Cerebellar cortex (tissue), 1 donor: ENCODE measurements around the gene SELP.

Source experiments
- DNase-seq: peaks from one replicate; pipeline ENCODE4 v3.0.0-alpha.2; 2015; ENCODE audit warnings: low spot score

Gene SELP

DNA sequence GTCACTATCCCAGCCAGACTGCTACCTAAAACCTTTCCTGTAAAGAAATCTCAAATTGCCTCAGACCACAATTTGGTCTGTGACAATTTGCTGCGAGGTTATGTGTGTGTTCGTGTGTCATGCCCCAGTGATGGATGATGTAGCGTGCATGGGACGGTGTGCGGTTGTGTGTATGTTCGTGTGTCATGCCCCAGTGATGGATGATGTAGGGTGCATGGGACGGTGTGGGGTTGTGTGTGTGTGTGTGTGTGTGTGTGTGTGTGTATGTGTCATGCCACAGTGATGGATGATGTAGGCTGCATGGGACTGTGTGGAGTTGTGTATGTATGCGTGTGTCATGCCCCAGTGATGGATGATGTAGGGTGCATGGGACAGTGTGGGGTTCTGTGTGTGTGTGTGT, 9.4 kb downstream of the SELP start:
- DNase-seq = no peak

DNA sequence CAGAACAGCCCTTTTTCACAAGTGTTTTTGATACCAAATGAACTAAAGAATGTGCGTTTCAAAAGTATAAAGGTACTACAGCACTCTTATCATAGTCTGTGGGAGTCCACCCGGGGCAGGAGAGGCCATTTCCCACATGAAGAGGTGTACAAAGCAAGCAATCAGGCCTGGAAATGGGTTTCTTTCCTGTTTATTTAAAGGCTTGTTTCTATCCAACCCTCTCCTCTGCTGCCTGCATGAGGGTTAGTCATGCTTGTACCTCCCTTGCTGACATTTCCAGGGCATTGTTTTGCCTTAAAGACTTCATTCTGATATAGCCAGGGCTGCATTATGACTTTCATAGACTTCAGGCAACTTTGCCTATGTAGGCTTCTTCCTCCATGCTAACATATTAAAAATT, 11.6 kb downstream of the SELP start:
- no peak for DNase-seq

DNA sequence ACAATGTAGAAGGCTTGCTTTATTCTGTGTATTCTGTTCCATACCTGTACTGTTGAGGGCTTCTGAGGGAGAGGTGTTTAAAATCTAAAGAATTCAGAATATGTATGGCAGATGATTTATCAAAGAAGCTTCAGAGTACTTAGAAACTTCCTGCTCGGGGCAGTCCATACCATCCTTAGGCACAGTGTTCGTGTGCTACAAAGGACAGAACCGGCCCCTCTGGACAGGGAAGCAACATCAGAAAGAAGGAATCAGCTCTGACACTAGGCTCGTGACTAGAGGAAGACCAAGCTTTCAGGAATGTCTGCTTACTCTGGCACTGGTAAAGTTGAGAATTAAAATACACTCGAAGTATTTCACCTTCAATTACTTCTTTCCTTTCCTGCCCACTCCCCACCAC, 14.1 kb downstream of the SELP start:
- no peak for DNase-seq

DNA sequence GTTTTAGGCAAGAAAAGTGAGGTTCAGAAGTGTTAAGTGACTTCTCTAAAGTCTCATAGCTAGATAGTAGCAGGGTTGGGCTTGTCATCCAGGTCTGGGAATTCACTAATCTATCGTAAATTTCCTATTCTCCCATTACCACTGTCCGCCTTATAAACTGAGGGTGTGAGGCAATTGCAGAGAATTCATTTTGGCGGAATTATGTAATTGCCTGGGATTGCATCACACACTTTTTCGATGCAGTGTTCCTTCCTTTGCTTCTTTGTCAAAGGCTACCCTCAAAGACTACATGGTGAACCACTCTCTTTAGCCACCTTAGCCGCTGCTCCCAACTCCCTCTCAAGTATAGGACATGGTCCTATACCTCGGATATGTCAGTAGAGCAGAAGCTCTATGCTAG, 19.1 kb downstream of the SELP start:
- DNase-seq = no peak

DNA sequence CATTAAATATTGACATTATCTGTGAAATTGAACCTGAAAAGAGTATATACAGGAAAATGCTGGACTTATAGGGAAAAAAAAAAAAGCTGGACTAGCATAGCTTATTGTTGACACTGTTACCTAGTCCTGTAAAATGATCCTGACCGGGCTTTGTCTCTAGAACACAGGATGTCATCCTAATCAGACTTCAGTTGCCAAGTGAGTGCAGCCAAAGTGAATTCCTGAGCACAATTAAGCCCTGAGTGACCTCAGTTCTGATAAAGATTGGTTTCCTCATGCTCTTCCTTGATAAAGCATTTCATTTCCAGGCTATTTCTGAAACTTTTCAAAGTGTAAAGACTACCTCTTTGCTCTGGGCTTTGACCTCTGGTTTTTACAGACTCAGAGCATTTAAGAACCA, 19.8 kb downstream of the SELP start:
- no peak for DNase-seq

DNA sequence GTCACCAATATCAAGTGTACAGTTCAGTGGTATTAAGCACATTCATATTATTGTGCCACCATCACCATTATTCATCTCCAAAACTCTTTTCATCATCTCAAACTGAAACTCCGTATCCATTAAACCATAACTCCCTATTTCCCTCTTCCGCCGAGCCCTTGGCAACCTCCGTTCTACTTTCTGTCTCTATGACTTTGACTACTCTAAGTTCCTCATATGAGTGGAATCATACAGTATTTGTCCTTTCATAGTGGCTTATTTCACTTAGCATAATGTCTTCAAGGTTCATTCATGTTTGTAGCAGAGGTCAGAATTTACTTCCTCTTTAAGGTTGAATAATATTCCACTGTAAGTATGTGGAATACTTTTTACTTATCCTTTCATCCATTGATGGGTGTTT, 21.7 kb downstream of the SELP start:
- no peak for DNase-seq

DNA sequence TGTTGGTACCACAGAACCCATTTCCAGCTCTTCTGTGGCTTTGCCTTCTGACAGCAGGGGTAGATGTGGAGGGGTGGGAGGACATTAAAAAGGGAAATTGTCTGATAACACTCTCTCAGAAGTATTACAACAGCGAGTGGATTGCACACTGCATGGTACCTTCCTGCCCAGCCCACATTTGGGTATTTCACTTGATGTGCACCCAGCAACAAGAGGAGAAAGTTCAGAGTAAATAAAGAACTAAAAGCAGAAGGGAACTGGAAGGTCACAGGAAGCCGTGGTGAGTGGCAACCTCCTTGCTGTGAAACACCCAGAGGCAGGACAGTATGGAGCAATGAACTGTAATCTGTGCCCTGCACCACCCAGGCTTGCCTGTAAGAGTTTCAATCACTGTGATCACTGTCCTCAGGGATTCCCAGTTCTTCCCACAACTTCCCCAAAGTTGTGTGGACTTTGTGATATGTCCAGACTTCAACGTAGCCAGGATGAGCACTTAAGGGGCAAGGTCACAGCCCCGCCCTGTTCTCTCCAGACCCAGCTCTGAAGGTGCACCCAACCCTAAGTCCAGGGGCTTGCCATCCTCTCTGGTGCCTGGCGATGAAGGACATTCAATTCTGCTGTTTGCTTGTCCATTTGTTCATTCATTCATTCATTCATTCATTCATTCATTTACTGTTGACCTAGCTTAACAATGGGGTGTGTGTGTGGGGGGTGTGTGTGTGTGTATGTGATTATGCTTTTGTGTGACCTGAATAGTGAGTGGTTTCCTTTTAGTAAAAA, 25.0 kb downstream of the SELP start:
- no peak for DNase-seq

DNA sequence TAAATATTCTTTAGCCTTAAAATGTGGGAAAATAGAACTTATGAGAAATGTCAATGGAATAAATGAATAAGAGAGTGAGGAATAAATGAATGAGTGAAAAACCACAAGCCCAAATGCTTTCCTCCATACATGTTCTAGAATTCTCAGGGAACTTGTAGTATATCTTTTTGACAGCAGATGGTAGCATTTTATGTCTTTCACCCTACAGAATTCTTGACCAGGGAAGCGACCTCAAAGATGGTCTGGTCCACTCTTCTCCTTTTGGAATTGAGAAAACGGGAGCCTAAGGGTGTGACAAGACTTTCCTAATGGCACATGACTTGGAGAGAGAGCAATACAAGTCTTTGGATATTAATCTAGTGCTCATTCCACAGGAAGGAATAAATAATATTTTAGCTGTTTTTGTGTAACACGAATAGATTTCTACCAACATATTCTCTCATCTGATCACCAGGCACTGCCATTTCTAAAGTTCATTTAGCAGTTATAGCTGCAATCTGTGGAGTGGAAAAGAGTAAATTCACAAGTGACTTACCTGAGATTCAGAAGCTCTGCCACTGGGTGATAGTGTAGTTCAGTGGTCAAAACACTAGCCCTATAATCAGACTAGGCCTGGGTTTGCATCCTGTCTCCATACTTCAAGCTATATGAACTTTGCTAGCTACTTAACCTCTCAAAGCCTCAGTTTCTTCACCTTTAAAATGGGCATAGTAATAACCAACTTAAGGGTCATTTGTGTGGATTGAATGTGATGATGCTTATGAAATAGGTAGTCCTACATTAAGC, 28.6 kb downstream of the SELP start:
- DNase-seq = peak; percentile 24

DNA sequence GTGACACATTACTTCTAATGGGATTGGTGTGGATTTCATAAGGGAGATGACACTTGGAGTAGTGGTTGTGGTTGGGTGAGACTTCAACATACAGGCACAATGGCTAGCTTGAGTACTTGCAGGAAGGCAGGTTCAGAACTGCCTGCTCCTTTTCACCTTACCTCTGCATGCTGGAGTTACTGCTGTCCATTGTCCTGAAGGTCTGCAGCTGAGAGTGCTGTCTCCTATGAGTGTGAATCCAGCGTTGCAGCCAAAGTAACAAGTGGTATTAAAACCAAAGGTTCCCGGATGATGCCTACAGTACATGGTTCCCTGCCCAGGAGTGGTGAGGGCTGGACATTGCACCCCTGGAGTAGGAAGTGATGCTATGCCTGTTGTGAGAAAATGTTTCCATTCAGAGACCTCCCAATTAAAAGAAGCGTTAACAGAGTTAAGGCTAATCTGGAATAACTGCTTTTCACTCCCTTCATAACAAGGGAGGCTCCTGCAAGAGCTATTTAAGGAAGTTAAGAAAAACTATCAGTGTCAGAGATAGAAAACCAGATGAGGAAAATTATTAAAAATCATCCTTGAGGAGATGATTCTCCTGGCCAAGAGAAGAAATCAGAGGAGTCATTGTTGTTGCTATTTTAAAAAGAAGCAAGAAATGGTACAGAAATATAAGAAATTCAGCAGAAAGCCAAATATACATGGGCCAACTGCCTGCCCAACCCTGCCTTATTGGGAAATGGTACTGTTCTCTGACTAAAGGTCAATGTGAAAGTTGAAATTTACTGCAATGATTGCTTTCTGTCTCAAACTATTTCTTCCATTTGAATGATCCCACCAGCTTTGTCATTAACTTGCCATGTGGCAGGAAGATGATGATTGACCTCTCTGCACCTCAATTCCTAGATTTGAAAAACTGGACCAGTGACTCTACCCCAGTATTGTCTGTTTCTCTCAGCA, 33.9 kb downstream of the SELP start:
- DNase-seq = no peak

DNA sequence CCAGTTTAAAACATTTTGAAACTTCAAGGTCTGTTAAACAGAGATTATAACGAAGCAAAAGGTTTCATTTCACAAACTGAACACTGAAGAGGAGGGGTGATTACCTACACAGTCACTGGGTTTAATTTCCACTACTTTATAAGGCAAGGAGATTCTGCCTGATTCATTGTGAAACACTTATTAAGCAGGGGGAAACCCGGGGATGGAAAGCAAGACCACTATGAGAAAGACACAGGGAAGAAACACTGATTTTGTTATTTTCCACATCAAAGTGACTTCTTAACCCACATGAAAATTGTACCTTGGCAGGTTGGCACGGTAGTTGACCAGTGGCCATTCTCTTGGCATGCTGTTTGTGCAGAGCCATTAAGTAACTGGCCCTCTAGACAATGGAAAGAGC, 35.5 kb downstream of the SELP start:
- no peak for DNase-seq

DNA sequence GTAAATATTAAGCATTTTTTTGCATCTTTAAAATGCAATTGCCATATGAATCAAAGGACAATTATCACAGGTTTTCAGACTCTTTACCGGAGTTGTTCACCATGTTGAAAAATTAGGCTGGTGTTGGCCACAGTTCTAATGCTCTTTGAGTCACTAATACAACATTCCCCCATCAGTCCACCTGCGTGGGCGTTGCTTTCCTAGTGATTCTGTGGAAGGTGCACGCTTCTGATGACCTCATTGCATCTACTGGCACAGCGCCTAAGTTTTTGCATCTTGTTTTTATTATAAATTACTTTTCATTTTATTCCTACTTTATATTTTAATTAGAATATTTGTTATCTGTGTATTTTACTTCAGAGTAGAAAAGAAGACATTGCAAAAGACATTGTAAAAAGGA, 39.0 kb downstream of the SELP start:
- DNase-seq = no peak

DNA sequence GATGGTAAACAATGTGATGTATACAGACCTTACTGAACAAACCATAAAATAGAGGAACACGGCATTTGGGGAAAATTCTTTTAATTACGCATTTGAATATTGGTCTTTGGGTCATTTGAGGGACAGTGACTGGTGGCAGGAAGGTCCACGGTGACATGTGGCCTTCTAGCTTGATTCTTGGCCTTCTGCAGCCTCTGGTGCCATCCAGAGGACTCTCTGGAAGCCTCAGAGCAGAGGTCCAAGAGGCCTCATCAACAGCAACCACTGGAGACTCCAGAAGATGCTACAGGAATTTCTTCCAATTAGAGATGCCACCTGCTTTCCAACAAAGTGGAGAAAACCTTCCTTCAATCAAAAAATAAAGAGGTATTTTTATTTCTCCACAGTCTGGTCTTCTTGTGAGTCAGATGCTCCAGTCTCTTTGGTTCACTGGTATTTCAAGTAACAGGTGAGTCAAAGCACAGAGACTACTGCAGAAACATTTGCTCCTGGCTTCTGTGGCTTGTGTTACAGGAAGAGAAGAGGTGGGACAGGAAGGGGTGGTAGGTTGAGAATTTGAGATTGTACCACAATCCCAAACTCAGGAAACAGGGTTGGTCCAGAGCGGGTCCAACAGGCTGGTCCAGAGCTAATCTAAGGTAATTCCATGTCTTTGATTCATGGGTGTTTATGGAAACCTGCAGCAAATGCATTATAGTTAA, 41.0 kb downstream of the SELP start:
- DNase-seq = no peak

DNA sequence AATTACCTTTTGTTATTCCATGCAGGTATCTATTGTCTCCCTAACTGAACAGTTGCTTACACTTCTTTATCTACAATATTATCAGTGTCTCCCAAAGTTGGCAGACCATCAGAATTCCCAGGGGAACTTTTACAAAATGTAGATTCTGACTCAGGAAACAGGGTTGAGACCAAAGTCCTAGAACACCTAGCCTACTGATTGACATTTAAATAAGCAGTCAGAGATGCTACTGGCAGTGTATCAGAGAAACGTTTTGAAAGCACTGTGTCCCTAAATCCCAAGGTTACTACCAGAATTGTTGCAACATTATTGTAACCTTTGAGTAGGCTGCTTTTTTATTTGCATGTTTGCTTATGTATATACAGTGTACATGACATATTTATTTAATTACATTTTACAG, 41.8 kb downstream of the SELP start:
- DNase-seq = no peak

DNA sequence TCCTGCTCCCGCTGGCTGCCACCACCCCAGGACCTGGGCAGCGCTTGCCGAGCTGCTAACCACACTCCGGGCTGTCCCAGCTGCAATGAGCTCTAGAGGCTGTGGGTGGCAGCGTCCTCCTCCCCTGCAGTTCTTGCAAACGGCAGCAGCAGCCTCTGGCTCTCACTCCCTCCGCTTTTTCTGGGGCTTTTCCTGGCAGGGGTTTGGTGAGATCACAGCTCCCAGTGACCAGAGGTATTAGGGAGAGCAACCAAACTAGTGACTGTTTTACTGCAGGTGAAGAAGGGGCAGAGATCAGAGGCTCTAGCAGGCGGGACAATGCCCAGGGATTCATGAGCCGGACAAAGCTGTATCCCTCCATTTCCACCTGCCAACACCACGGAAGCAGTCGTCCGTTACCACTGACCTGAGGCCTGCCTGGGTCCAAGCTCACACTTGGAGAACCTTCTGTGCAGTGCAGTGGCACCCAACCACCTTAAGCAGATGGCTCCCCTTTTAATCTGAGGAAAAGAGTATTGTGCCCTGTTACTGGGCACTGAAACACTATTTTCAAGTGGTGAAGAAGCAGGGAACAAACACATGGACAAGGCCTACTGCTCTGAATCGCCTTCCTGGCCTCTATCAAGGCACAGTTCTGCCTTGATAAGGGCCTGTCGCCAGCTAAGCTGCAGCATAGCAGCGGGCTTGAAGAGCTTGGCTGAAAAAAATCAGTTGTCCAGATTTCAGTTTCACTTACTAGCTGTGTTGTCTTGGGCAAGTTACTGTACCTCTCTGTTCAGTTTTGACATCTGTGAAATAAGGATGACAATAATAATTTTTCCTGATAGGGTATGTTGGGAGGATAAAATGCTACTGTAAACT, 43.3 kb downstream of the SELP start, which contains the start of gene F5:
F5 (minus strand) TSS at position 87 of the 861 bp plus-strand sequence. CDS start 95 bp downstream, outside the sequence.
- DNase-seq = peak; percentile 59

DNA sequence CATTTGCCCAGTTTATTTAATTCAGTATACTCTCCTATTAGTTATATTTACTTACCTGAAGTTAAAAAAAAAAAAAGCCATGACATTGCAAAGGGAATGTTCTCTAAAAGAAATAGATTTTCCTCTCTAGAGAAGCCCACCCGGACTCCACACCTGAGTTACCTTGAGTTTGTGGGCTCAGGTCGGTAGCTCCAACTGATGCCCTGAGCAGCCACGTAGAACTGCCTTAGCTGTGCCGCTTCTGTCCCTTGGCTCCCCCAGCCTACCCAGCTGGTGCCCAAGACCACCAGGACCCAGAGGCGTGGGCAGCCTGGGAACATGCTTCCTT, 43.9 kb downstream of the SELP start:
- DNase-seq = peak; percentile 3

DNA sequence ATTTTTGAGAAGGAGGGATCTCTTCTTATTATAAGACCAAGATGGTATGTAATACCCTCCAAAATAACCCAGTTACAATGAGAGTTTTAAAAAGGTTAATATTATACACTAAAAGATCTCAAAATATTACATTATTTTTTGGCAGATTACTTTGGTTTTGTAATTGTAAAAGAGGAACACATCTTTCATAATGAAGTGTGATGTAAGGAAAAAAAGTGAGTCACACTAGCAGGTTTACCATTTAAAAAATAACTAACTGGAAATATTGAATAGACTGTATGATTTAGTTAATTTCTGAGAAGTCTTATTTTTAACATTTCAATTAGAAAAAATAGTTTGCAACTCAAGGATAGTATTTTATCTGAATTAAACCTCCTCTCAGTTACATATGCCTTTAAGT, 44.7 kb downstream of the SELP start:
- no peak for DNase-seq

DNA sequence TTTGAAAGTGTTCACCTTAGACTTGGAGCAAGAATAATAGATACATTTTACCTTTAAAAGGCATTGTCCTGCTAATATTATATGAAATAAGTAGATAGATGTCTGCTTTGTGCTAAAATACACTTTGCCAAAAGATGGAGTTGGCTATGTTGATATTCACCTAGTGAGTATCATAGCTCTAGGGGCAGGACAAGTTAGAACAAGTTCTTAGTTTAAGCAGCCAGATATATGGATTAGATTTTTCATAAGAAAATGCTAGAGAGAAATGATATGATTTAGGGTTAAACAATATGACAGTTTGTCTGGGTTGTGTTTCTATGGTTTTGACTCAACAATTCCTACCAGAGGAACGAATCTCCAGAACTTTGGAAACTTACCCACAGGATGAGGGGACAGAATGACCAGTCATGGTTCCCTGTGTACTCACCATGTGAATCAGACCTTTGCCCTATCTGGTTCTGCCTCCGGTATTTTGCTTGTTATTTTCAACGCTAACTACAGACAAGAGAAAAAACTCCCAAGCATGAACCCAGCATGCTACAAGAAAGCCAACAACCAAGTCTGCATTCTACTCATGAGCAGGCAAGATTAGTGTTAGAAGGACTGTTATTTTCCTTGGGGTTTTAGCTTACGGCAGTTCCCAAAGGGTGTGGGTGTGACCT, 45.3 kb downstream of the SELP start:
- DNase-seq = no peak

DNA sequence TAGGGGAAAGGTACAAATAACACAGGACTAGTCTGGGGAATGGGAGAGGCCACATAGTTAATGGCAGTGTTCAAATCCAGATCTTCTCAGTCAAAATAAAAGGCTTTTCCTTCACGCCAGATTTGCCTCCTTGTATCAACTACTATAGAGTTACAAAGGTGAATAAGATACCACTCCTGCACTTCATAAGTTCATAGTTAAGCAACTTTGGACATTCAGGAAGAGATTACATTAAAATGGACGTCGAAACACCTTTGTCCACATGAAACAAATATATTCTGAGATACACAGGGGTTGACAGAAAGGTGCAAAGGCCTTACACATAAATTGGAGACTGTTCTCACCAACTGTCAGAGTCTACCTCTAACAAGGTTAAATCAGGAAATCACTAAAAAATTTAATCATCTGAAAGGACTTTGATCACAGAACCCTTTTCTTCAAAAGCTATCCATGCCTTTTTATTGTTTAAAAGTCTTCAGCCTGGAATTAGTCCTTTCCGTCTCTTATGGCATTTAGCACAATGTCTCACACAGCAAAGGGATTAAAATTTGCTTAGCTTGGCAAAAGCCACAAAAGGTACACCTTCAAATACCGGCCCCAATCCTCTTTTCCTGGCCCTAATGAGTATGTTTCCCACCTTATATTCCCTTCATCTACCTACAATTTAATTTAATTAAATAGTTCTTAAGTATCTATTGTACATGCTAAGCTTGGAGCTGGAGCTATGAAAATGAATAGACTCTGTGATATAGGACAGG, 51.8 kb downstream of the SELP start:
- no peak for DNase-seq

DNA sequence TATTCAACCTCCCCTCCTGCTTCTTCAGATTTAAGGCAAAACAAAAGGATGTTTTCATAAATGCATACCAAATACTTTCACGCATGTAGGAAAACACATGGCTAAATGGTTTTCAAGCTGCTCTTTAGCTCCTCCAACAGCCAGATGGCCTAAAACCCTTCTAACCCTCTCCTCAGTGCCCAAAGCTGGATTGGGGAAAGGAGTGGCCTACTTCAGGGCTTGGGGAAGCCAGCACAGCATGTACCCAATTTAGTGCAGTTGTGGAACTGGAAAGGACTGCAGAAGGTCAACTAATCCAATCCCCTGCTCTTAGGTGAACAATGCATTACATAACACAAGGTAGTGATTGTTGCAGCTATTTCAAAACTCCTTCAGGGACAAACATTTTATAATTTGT, 53.0 kb downstream of the SELP start:
- no peak for DNase-seq
